ENCODE data around the gene LYPD8.

DNA sequence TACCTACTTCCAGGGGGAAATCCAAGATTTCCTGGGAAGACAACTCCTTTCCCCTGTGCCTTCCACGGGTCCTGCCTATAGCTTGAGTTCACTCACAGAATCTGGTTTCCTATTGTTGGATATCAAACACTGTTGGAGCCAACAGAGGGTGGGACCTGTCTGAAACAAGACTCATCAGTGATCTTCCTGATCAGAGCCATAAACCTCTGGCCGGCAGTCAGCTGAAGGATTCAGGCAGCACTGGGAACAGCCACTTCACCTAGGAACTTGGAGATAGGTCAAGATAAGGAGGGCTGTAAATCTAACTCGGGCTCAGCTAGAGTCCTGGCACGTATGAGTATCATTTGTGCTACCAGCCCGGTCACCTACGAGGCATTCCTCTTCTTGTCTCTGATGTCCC is 46.9 kb upstream of the LYPD8 start:
- TF ChIP-seq SUZ12 (IDR thresholded peaks at IDR 0.05; ENCODE audit: low read length) (no peak), POLR2AphosphoS5 (IDR thresholded peaks at IDR 0.05; ENCODE audit: low read depth, low read length) (no peak), EZH2 (IDR thresholded peaks at IDR 0.05; ENCODE audit: low read depth, low read length, severe bottlenecking) (no peak), SIRT6 (IDR thresholded peaks at IDR 0.05; ENCODE audit: low read length) (no peak), TEAD4 (IDR thresholded peaks at IDR 0.05; ENCODE audit: low read depth, low read length) (no peak)
- TF ChIP-seq, protein P1, sequence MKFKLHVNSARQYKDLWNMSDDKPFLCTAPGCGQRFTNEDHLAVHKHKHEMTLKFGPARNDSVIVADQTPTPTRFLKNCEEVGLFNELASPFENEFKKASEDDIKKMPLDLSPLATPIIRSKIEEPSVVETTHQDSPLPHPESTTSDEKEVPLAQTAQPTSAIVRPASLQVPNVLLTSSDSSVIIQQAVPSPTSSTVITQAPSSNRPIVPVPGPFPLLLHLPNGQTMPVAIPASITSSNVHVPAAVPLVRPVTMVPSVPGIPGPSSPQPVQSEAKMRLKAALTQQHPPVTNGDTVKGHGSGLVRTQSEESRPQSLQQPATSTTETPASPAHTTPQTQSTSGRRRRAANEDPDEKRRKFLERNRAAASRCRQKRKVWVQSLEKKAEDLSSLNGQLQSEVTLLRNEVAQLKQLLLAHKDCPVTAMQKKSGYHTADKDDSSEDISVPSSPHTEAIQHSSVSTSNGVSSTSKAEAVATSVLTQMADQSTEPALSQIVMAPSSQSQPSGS (IDR thresholded peaks at IDR 0.05; ENCODE audit: low read length): no peak
- TF ChIP-seq, protein P2, sequence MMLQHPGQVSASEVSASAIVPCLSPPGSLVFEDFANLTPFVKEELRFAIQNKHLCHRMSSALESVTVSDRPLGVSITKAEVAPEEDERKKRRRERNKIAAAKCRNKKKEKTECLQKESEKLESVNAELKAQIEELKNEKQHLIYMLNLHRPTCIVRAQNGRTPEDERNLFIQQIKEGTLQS (IDR thresholded peaks at IDR 0.05; ENCODE audit: insufficient read depth, low read depth, low read length): no peak
- TF ChIP-seq, protein P3, sequence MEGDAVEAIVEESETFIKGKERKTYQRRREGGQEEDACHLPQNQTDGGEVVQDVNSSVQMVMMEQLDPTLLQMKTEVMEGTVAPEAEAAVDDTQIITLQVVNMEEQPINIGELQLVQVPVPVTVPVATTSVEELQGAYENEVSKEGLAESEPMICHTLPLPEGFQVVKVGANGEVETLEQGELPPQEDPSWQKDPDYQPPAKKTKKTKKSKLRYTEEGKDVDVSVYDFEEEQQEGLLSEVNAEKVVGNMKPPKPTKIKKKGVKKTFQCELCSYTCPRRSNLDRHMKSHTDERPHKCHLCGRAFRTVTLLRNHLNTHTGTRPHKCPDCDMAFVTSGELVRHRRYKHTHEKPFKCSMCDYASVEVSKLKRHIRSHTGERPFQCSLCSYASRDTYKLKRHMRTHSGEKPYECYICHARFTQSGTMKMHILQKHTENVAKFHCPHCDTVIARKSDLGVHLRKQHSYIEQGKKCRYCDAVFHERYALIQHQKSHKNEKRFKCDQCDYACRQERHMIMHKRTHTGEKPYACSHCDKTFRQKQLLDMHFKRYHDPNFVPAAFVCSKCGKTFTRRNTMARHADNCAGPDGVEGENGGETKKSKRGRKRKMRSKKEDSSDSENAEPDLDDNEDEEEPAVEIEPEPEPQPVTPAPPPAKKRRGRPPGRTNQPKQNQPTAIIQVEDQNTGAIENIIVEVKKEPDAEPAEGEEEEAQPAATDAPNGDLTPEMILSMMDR (IDR thresholded peaks at IDR 0.05; ENCODE audit: control extremely low read depth in 1 of 3, insufficient read depth in 1 of 3, low read depth in 1 of 3, low read length in 3 of 3): no peak

Measured in H1 (cell line).